Stimulated activated CD8-positive, alpha-beta memory T cell treated with anti-CD3 and anti-CD28 coated beads, Interleukin-12 subunit alpha, Interleukin-12 subunit beta, amount 100 ng/mL, for 1 hour (primary cell): ENCODE results near the gene AFF3.
"Not testable (repeated sequence)": the region's sequence is repeated elsewhere in the genome, so short reads cannot be mapped to it uniquely, and the experiment has no call there.

ENCODE experiments used
- DNase-seq: peaks from one replicate; pipeline ENCODE4 v3.0.0-alpha.2; 2020; ENCODE audit warnings: low read depth

The AFF3 gene

GRCh38 chr2:99960291-99960690 is 182.1 kb downstream of the AFF3 start:
- DNase-seq = no peak

GRCh38 chr2:99959261-99960014 is 183.0 kb downstream of the AFF3 start:
- DNase-seq = no peak

- no peak for DNase-seq
These were observed 184.9 kb downstream of the AFF3 start for GRCh38 chr2:99957332-99958133.

GRCh38 chr2:99956232-99957030 is 186.0 kb downstream of the AFF3 start:
- DNase-seq = no peak

- no peak for DNase-seq
These were observed 188.6 kb downstream of the AFF3 start for GRCh38 chr2:99953750-99954149.

- DNase-seq = no peak
These were observed 192.4 kb downstream of the AFF3 start for GRCh38 chr2:99949963-99950362.

GRCh38 chr2:99949530-99949929 is 192.9 kb downstream of the AFF3 start:
- no peak for DNase-seq

GRCh38 chr2:99948010-99948409 is 194.4 kb downstream of the AFF3 start:
- DNase-seq = no peak

GRCh38 chr2:99947366-99947765 is 195.0 kb downstream of the AFF3 start:
- DNase-seq = not testable (repeated sequence)

- DNase-seq = no peak
These were observed 198.4 kb downstream of the AFF3 start for GRCh38 chr2:99944019-99944418.

GRCh38 chr2:99942561-99943347 is 199.6 kb downstream of the AFF3 start:
- no peak for DNase-seq

- DNase-seq = no peak
These were observed 201.4 kb downstream of the AFF3 start for GRCh38 chr2:99940963-99941362.

- no peak for DNase-seq
These were observed 203.3 kb downstream of the AFF3 start for GRCh38 chr2:99939135-99939534.

- DNase-seq = no peak
These were observed 204.1 kb downstream of the AFF3 start for GRCh38 chr2:99938250-99938649.

- DNase-seq = no peak
These were observed 206.3 kb downstream of the AFF3 start for GRCh38 chr2:99936065-99936464.

- DNase-seq = no peak
These were observed 206.7 kb downstream of the AFF3 start for GRCh38 chr2:99935662-99936061.

- DNase-seq = no peak
These were observed 208.3 kb downstream of the AFF3 start for GRCh38 chr2:99933894-99934650.

GRCh38 chr2:99933491-99933890 is 208.9 kb downstream of the AFF3 start:
- DNase-seq = not testable (repeated sequence)

- no peak for DNase-seq
These were observed 213.8 kb downstream of the AFF3 start for GRCh38 chr2:99928470-99929053.

- DNase-seq = not testable (repeated sequence)
These were observed 214.6 kb downstream of the AFF3 start for GRCh38 chr2:99927690-99928207.
